GM23338 (cell line): ENCODE measurements around the gene ATP8B4. TPM values are rescaled to one million over a fixed set of nuclear protein-coding genes. Genes with fewer than 3 reads are reported as not detected.

Experiments
- ATAC-seq: fragments of 200-7000 bp; cut with Tn5 transposase; 3 replicates; pipeline ENCODE4 v1.9.1; 2020
- DNase-seq: peaks from one replicate; pipeline ENCODE4 v3.0.0-alpha.2; 2015; ENCODE audit warnings: low spot score
- H2AFZ ChIP-seq: fragments of 200-600 bp; sonication (generic); 2 replicates; pipeline ENCODE4 v1.8.0; 2016; ENCODE audit warnings: antibody characterized with exemption, mild to moderate bottlenecking, moderate library complexity
- H3F3A ChIP-seq: fragments of 200-600 bp; sonication (generic); replicated peaks from 2 replicates; pipeline ENCODE4 v1.8.0; 2017; ENCODE audit warnings: antibody characterized with exemption, mixed run types, low read depth
- H3K27ac ChIP-seq: fragments of 200-600 bp; sonication (generic); 2 replicates; pipeline ENCODE4 v1.6.1; 2016; ENCODE audit warnings: low read depth
- H3K27me3 ChIP-seq: fragments of 200-600 bp; sonication (generic); 2 replicates; pipeline ENCODE4 v1.8.0; 2016; ENCODE audit warnings: mild to moderate bottlenecking, mixed run types, moderate library complexity; ENCODE audit not compliant: insufficient read depth
- H3K36me3 ChIP-seq: fragments of 200-600 bp; sonication (generic); 2 replicates; pipeline ENCODE4 v1.8.0; 2016; ENCODE audit warnings: mild to moderate bottlenecking; ENCODE audit not compliant: insufficient read depth
- H3K4me1 ChIP-seq: fragments of 200-600 bp; sonication (generic); 2 replicates; pipeline ENCODE4 v1.8.0; 2016; ENCODE audit warnings: mild to moderate bottlenecking, moderate library complexity; ENCODE audit not compliant: insufficient read depth
- H3K4me2 ChIP-seq: fragments of 200-600 bp; sonication (generic); 2 replicates; pipeline ENCODE4 v1.7.1; 2017; ENCODE audit warnings: mixed run types
- H3K4me3 ChIP-seq: fragments of 200-600 bp; sonication (generic); 2 replicates; pipeline ENCODE4 v1.6.1; 2016; ENCODE audit warnings: mixed run types
- H3K79me2 ChIP-seq: fragments of 200-600 bp; sonication (generic); replicated peaks from 2 replicates; pipeline ENCODE4 v1.8.0; 2017; ENCODE audit warnings: mild to moderate bottlenecking; ENCODE audit not compliant: insufficient read depth
- H3K9me2 ChIP-seq: fragments of 200-600 bp; sonication (generic); 2 replicates; pipeline ENCODE4 v1.8.0; 2017; ENCODE audit not compliant: insufficient read depth
- H4K20me1 ChIP-seq: fragments of 200-600 bp; sonication (generic); replicated peaks from 2 replicates; pipeline ENCODE4 v1.8.0; 2017; ENCODE audit warnings: mild to moderate bottlenecking; ENCODE audit not compliant: insufficient read depth
- H3K27ac Mint-ChIP-seq: 2 replicates; pipeline ENCODE4 v1.8.0; 2020; ENCODE audit warnings: inconsistent platforms, mild to moderate bottlenecking, moderate library complexity, mixed read lengths
- H3K27me3 Mint-ChIP-seq: 3 replicates; pipeline ENCODE4 v1.8.0; 2022; ENCODE audit warnings: low read depth, mild to moderate bottlenecking, moderate library complexity, mixed read lengths, inconsistent platforms; ENCODE audit not compliant: insufficient read depth, poor library complexity
- H3K36me3 Mint-ChIP-seq: 3 replicates; pipeline ENCODE4 v1.8.0; 2021; ENCODE audit warnings: low read depth, mild to moderate bottlenecking, inconsistent platforms, moderate library complexity, mixed read lengths
- H3K4me1 Mint-ChIP-seq: 3 replicates; pipeline ENCODE4 v1.8.0; 2020; ENCODE audit warnings: mild to moderate bottlenecking, inconsistent platforms, mixed read lengths
- H3K4me3 Mint-ChIP-seq: 3 replicates; pipeline ENCODE4 v1.8.0; 2021; ENCODE audit warnings: moderate library complexity, mild to moderate bottlenecking, inconsistent platforms, mixed read lengths
- H3K9me3 Mint-ChIP-seq: 3 replicates; pipeline ENCODE4 v1.8.0; 2020; ENCODE audit warnings: moderate library complexity, mild to moderate bottlenecking, inconsistent platforms, mixed read lengths
- CREB1 ChIP-seq: fragments of 250-450 bp; sonication (Bioruptor Pico); IDR thresholded peaks from 2 replicates; pipeline ENCODE4 v1.5.0; 2020; ENCODE audit warnings: low read depth, mild to moderate bottlenecking, moderate library complexity
- CTCF ChIP-seq, 2 experiments: fragments of 200-600 bp in 1 of 2; sonication (generic) in 1 of 2; conservative IDR thresholded peaks; 2 replicates each; pipeline versions ENCODE4 v1.5.1 to v1.6.1; 2016 to 2017; ENCODE audit warnings: antibody characterized with exemption in 2 of 2, low read depth in 2 of 2, mild to moderate bottlenecking in 2 of 2, moderate library complexity in 1 of 2
- ETS1 ChIP-seq: IDR thresholded peaks from 2 replicates; pipeline ENCODE4 v1.6.1; 2016; ENCODE audit warnings: antibody characterized with exemption
- EZH2 ChIP-seq: fragments of 200-600 bp; sonication (generic); IDR thresholded peaks from one replicate; pipeline ENCODE4 v1.8.0; 2017; ENCODE audit warnings: antibody characterized with exemption, mild to moderate bottlenecking, low read depth; ENCODE audit not compliant: unreplicated experiment
- EZH2phosphoT487 ChIP-seq: fragments of 200-600 bp; sonication (generic); IDR thresholded peaks from one replicate; pipeline ENCODE4 v1.8.1; 2018; ENCODE audit warnings: antibody characterized with exemption; ENCODE audit not compliant: unreplicated experiment
- JUNB ChIP-seq: IDR thresholded peaks from one replicate; pipeline ENCODE4 v1.6.1; 2016; ENCODE audit warnings: antibody characterized with exemption; ENCODE audit not compliant: unreplicated experiment
- NANOG ChIP-seq: IDR thresholded peaks from 2 replicates; pipeline ENCODE4 v1.6.1; 2016; ENCODE audit warnings: antibody characterized with exemption, borderline replicate concordance
- POLR2AphosphoS5 ChIP-seq: IDR thresholded peaks from 2 replicates; pipeline ENCODE4 v1.6.1; 2016; ENCODE audit warnings: antibody characterized with exemption, low read depth
- STAT1 ChIP-seq: IDR thresholded peaks from one replicate; pipeline ENCODE4 v1.6.1; 2016; ENCODE audit warnings: antibody characterized with exemption; ENCODE audit not compliant: unreplicated experiment
- ZNF114 ChIP-seq: fragments of 250-450 bp; sonication (Bioruptor Pico); IDR thresholded peaks from 2 replicates; pipeline ENCODE4 v1.5.0; 2020; ENCODE audit warnings: mild to moderate bottlenecking, moderate library complexity
- ZNF331 ChIP-seq: fragments of 250-450 bp; sonication (Bioruptor Pico); IDR thresholded peaks from 2 replicates; pipeline ENCODE4 v1.5.0; 2020; ENCODE audit warnings: low read depth, mild to moderate bottlenecking, moderate library complexity
- polyA plus RNA-seq: library from polyadenylated mRNA; unstranded; fragments of >200 nt; fragmentation: Nextera tagmentation; extraction: Ambion mirVana; gene quantifications from 2 replicates; pipeline ENCODE4 v1.2.1, GENCODE V29; 2016
- total RNA-seq: library from RNA; depleted of rRNA; stranded (reverse); fragments of >200 nt; shearing (Covaris generic); gene quantifications from 2 replicates; pipeline ENCODE4 v1.2.3, GENCODE V29; 2014
- TF ChIP-seq, protein P1 (sequence below): fragments of 250-450 bp; sonication (Bioruptor Pico); IDR thresholded peaks from 2 replicates; pipeline ENCODE4 v1.5.0; 2020; ENCODE audit warnings: mild to moderate bottlenecking, moderate library complexity
- TF ChIP-seq, protein P2 (sequence below): IDR thresholded peaks from one replicate; pipeline ENCODE4 v1.6.1; 2018; ENCODE audit warnings: antibody characterized with exemption; ENCODE audit not compliant: unreplicated experiment

ATP8B4 gene
- total and polyA plus RNA-seq, 2 experiments from 2014 or later, result 0.24 TPM; not detected in 1

DNA sequence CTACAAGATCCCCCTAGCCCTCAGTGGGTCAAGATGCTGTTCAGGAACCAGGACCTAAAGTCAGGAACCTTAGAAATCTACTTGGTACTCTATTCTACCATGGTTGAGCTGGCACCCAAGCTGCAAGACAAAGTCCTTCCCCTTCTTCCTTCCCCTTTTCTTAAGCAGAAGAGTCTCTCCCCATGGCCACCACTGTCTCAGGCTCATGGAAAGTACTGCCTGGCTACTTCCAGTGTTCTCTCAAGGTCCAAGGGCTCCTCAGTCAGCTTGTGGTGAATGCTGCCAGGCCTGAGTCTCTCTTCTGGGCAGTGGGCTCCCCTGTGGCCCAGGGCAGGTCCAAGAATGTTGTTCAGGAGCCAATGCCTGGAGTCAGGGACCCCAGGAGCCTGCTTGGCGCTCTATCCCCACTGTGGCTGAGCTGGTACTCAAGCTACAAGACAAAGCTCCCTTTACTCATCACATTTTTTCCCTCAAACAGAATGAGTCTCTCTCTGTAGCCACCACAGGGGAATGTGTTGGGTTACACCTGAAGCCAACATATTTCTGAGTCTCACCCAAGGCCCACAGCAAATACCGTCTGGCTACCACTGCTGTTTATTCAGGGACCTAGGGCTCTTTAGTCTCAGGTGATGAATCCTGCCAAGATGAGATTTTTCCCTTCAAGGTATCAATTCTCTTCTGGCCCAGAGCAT is 44.8 kb upstream of the ATP8B4 start:
- H4K20me1 ChIP-seq, result no peaks in the 10 kb centered on the region
- H2AFZ ChIP-seq, result no peak overlapping the region
- H3K4me3 ChIP-seq, result no peak overlapping the region
- Mint-ChIP-seq H3K36me3 (peaks cover 8% of the 10 kb centered on the region), H3K4me3 (no peak overlapping the region), H3K9me3 (peaks cover 16% of the 10 kb centered on the region), H3K27ac (no peak overlapping the region), H3K4me1 (peaks cover 2% of the 10 kb centered on the region; the same call in 2 of the 3 replicates), H3K27me3 (peaks cover 3% of the 10 kb centered on the region)
- H3K36me3 ChIP-seq, result no peaks in the 10 kb centered on the region
- no peaks in the 10 kb centered on the region for H3F3A ChIP-seq
- H3K27me3 ChIP-seq, result no peaks in the 10 kb centered on the region
- no peaks in the 10 kb centered on the region for H3K9me2 ChIP-seq
- no peaks in the 10 kb centered on the region for H3K79me2 ChIP-seq
- no peaks in the 10 kb centered on the region for H3K4me1 ChIP-seq
- ATAC-seq (no peak), DNase-seq (no peak)
- H3K27ac ChIP-seq, result no peak overlapping the region
- TF ChIP-seq ZNF114 (CRISPR knock-in tag), result no peak
- TF ChIP-seq EZH2phosphoT487, result no peak
- TF ChIP-seq, protein P1, sequence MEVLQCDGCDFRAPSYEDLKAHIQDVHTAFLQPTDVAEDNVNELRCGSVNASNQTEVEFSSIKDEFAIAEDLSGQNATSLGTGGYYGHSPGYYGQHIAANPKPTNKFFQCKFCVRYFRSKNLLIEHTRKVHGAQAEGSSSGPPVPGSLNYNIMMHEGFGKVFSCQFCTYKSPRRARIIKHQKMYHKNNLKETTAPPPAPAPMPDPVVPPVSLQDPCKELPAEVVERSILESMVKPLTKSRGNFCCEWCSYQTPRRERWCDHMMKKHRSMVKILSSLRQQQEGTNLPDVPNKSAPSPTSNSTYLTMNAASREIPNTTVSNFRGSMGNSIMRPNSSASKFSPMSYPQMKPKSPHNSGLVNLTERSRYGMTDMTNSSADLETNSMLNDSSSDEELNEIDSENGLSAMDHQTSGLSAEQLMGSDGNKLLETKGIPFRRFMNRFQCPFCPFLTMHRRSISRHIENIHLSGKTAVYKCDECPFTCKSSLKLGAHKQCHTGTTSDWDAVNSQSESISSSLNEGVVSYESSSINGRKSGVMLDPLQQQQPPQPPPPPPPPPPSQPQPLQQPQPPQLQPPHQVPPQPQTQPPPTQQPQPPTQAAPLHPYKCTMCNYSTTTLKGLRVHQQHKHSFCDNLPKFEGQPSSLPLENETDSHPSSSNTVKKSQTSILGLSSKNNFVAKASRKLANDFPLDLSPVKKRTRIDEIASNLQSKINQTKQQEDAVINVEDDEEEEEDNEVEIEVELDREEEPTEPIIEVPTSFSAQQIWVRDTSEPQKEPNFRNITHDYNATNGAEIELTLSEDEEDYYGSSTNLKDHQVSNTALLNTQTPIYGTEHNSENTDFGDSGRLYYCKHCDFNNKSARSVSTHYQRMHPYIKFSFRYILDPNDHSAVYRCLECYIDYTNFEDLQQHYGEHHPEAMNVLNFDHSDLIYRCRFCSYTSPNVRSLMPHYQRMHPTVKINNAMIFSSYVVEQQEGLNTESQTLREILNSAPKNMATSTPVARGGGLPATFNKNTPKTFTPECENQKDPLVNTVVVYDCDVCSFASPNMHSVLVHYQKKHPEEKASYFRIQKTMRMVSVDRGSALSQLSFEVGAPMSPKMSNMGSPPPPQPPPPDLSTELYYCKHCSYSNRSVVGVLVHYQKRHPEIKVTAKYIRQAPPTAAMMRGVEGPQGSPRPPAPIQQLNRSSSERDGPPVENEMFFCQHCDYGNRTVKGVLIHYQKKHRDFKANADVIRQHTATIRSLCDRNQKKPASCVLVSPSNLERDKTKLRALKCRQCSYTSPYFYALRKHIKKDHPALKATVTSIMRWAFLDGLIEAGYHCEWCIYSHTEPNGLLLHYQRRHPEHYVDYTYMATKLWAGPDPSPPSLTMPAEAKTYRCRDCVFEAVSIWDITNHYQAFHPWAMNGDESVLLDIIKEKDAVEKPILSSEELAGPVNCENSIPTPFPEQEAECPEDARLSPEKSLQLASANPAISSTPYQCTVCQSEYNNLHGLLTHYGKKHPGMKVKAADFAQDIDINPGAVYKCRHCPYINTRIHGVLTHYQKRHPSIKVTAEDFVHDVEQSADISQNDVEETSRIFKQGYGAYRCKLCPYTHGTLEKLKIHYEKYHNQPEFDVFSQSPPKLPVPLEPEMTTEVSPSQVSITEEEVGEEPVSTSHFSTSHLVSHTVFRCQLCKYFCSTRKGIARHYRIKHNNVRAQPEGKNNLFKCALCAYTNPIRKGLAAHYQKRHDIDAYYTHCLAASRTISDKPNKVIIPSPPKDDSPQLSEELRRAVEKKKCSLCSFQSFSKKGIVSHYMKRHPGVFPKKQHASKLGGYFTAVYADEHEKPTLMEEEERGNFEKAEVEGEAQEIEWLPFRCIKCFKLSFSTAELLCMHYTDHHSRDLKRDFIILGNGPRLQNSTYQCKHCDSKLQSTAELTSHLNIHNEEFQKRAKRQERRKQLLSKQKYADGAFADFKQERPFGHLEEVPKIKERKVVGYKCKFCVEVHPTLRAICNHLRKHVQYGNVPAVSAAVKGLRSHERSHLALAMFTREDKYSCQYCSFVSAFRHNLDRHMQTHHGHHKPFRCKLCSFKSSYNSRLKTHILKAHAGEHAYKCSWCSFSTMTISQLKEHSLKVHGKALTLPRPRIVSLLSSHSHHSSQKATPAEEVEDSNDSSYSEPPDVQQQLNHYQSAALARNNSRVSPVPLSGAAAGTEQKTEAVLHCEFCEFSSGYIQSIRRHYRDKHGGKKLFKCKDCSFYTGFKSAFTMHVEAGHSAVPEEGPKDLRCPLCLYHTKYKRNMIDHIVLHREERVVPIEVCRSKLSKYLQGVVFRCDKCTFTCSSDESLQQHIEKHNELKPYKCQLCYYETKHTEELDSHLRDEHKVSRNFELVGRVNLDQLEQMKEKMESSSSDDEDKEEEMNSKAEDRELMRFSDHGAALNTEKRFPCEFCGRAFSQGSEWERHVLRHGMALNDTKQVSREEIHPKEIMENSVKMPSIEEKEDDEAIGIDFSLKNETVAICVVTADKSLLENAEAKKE, result no peak
- TF ChIP-seq NANOG, result no peak
- no peak for TF ChIP-seq CTCF (conservative IDR thresholded peaks at IDR 0.05; ENCODE audit: low read depth in 2 of 2)
- no peak for TF ChIP-seq JUNB
- TF ChIP-seq, protein P2, sequence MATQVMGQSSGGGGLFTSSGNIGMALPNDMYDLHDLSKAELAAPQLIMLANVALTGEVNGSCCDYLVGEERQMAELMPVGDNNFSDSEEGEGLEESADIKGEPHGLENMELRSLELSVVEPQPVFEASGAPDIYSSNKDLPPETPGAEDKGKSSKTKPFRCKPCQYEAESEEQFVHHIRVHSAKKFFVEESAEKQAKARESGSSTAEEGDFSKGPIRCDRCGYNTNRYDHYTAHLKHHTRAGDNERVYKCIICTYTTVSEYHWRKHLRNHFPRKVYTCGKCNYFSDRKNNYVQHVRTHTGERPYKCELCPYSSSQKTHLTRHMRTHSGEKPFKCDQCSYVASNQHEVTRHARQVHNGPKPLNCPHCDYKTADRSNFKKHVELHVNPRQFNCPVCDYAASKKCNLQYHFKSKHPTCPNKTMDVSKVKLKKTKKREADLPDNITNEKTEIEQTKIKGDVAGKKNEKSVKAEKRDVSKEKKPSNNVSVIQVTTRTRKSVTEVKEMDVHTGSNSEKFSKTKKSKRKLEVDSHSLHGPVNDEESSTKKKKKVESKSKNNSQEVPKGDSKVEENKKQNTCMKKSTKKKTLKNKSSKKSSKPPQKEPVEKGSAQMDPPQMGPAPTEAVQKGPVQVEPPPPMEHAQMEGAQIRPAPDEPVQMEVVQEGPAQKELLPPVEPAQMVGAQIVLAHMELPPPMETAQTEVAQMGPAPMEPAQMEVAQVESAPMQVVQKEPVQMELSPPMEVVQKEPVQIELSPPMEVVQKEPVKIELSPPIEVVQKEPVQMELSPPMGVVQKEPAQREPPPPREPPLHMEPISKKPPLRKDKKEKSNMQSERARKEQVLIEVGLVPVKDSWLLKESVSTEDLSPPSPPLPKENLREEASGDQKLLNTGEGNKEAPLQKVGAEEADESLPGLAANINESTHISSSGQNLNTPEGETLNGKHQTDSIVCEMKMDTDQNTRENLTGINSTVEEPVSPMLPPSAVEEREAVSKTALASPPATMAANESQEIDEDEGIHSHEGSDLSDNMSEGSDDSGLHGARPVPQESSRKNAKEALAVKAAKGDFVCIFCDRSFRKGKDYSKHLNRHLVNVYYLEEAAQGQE, result no peak
- TF ChIP-seq ETS1, result no peak
- no peak for TF ChIP-seq STAT1
- no peak for TF ChIP-seq ZNF331 (CRISPR knock-in tag)
- no peak for TF ChIP-seq CREB1 (CRISPR knock-in tag)
- no peak for TF ChIP-seq EZH2
- TF ChIP-seq POLR2AphosphoS5, result no peak
- H3K4me2 ChIP-seq, result no peak overlapping the region
